Heart right ventricle (tissue), 16 donors: Measurements from ENCODE around the gene SP100. TPM values are rescaled to one million over a fixed set of nuclear protein-coding genes. Genes with fewer than 3 reads are reported as not detected.

Experiments
- ATAC-seq, 8 donors: fragments of 200-7000 bp; cut with Tn5 transposase; one replicate each; pipeline ENCODE4 v1.9.1; 2020; ENCODE audit warnings: mild to moderate bottlenecking in 8 of 8, moderate library complexity in 8 of 8, moderate number of reproducible peaks in 1 of 8
- DNase-seq, 2 donors: peaks; one replicate each; pipeline ENCODE4 v3.0.0-alpha.2; 2020
- H3K27ac ChIP-seq, 10 donors: fragments of 200-600 bp; sonication (generic) in 2 of 10; one replicate each; pipeline versions ENCODE4 v1.5.0 to v1.8.0; 2020 to 2022; ENCODE audit warnings: mild to moderate bottlenecking in 3 of 10
- H3K27me3 ChIP-seq, 7 donors: fragments of 200-600 bp; one replicate each; pipeline ENCODE4 v1.8.0; 2021 to 2022; ENCODE audit warnings: mild to moderate bottlenecking in 2 of 7
- H3K36me3 ChIP-seq, 9 donors: fragments of 200-600 bp; sonication (generic) in 1 of 9; one replicate each; pipeline versions ENCODE4 v1.5.0 to v1.8.0; 2020 to 2022; ENCODE audit warnings: mild to moderate bottlenecking in 2 of 9
- H3K4me1 ChIP-seq, 9 donors: fragments of 200-600 bp; sonication (generic) in 1 of 9; one replicate each; pipeline versions ENCODE4 v1.5.0 to v1.8.0; 2020 to 2022; ENCODE audit warnings: mild to moderate bottlenecking in 4 of 9
- H3K4me3 ChIP-seq, 10 donors: fragments of 200-600 bp; sonication (generic) in 2 of 10; one replicate each; pipeline versions ENCODE4 v1.5.0 to v1.8.0; 2020 to 2022; ENCODE audit warnings: mild to moderate bottlenecking in 7 of 10, moderate library complexity in 2 of 10
- H3K9me3 ChIP-seq, 11 donors: fragments of 200-600 bp in 10 of 11; sonication (generic) in 2 of 11; one replicate each; pipeline versions ENCODE4 v1.5.0 to v1.8.0; 2013 to 2022; ENCODE audit warnings: mild to moderate bottlenecking in 2 of 11, control low read depth in 1 of 11, moderate library complexity in 1 of 11
- CTCF ChIP-seq, 9 donors: fragments of 200-600 bp; sonication (generic) in 2 of 9; IDR thresholded peaks; one replicate each; pipeline versions ENCODE4 v1.5.0 to v1.8.0; 2021 to 2022; ENCODE audit warnings: antibody characterized with exemption in 9 of 9, mild to moderate bottlenecking in 5 of 9, moderate library complexity in 1 of 9
- WGBS, 2 donors: extraction: QIAGEN DNeasy Blood & Tissue Kit; methylation state at CpG; one replicate each; pipeline ENCODE4 v1.1.7; 2013; ENCODE audit warnings: inconsistent platforms in 1 of 2; 5-methylcytosine and 5-hydroxymethylcytosine counted together
- intact Hi-C, 10 donors: fragments of 100-400 bp; cut with DNase I; formaldehyde crosslinking; loops; one replicate each; pipeline versions ENCODE4 v1.11.1 to v1.14.2; 2022
- polyA plus RNA-seq, 2 donors: library from polyadenylated mRNA; stranded (reverse); fragments of 200-250 nt; gene quantifications; one replicate each; pipeline ENCODE4 v1.2.3, GENCODE V29; 2013
- total RNA-seq, 10 donors: library from RNA; stranded (reverse); fragmentation: NEBNext Ultra II Directional in 3 of 10; extraction: Animal tissue kit (Norgen Biotek cat#: 25700) in 3 of 10; gene quantifications; one replicate each; pipeline versions ENCODE4 v1.2.1 to v1.2.4, GENCODE V29; 2021 to 2023
- donor health status: Arrhythmogenic right ventricular cardiomyopathy.
- donor health status: ischemic (EF 13 %, LVEDD 7.1; RV severe dilation, severe dysfunction).
- donor health status: healthy with polysubstance abuse.
- donor health status: DM: no; HTN: yes; CAD: no.
- donor health status: DM: no; HTN: no; CAD: no.
- donor health status: ischemic (EF 25% LVEDD 6.9; RV normal size, moderate dysfunction).
- donor health status: ischemic (EF 25% LVEDD 5.7; RV mildly dilated, moderate dysfunction).
- donor health status: healthy.
- donor health status: DM: yes; HTN: yes; CAD: no.
- donor health status: Ischemic cardiomyopathy.
- donor health status: ischemic (EF 35%, LVEDD 5.7; RV mildly dilated, moderate dysfunction).
- donor health status: nonischemic (EF 11% LVEDD 7.7; RV severe dilation, severe dysfunction).
- donor health status: DM: yes; HTN: yes; CAD: no.
- donor health status: PGD.
- donor health status: ischemic (EF 29% LVEDD 5.4; RV normal size, mild dysfunction).
- donor health status: nonischemic (EF 23%, LVEDD 6.1; RV moderate dilation, normal function).

SP100 gene
- total and polyA plus RNA-seq, 12 donors: 20.3 to 123 (median 57.7) TPM

GRCh38 chr2:230419181-230419580 is 3.2 kb downstream of the SP100 start:
- Histone ChIP-seq H3K27me3 (no peaks in the 10 kb centered on the region), H3K4me3 (peak overlapping the region in 5 of 10 donors; percentile 62 to 70 (median 65)), H3K36me3 (peaks cover 0 to 35% (median 0%) of the 10 kb centered on the region in 9 donors), H3K27ac (peak overlapping the region in 4 of 10 donors; percentile 92 to 98 (median 98)), H3K4me1 (peaks cover 5 to 88% (median 68%) of the 10 kb centered on the region in 9 donors), H3K9me3 (no peaks in the 10 kb centered on the region)
- 80 to 83% methylated on average over 4 of the region's 4 CpGs for WGBS, 2 donors
- intact Hi-C loops: loop anchor here in 2 of 10 donors (5.0 to 10.0 kb wide), 2 partner anchors 92 to 194 kb away; partner anchors contain the start of genes SP140 (in 1 of the 2) and SP140L (in 1 of the 2)
- TF ChIP-seq CTCF (IDR thresholded peaks at IDR 0.05): no peak
- no peak for DNase-seq
- no peak for ATAC-seq

GRCh38 chr2:230422149-230422548 is 6.1 kb downstream of the SP100 start:
- no peak for TF ChIP-seq CTCF (IDR thresholded peaks at IDR 0.05)
- H3K27ac ChIP-seq: peak overlapping the region in 1 of 10 donors; percentile 5
- 76 to 78% methylated on average over 4 of the region's 4 CpGs for WGBS, 2 donors
- H3K4me3 ChIP-seq: no peak overlapping the region
- H3K9me3 ChIP-seq: no peaks in the 10 kb centered on the region
- peaks cover 2 to 98% (median 72%) of the 10 kb centered on the region in 9 donors for H3K4me1 ChIP-seq
- intact Hi-C loops: no loop called here
- DNase-seq (no peak), ATAC-seq (no peak)
- peaks cover 0 to 50% (median 0%) of the 10 kb centered on the region in 9 donors for H3K36me3 ChIP-seq
- H3K27me3 ChIP-seq: no peaks in the 10 kb centered on the region

GRCh38 chr2:230423851-230424458 is 8.0 kb downstream of the SP100 start:
- no peak for TF ChIP-seq CTCF (IDR thresholded peaks at IDR 0.05)
- Histone ChIP-seq H3K9me3 (peaks cover 0 to 8% (median 3%) of the 10 kb centered on the region in 11 donors), H3K4me1 (peaks cover 2 to 80% (median 56%) of the 10 kb centered on the region in 9 donors), H3K36me3 (peaks cover 0 to 64% (median 0%) of the 10 kb centered on the region in 9 donors), H3K4me3 (no peak overlapping the region), H3K27ac (peak overlapping the region in 4 of 10 donors; percentile 2 to 25 (median 15)), H3K27me3 (no peaks in the 10 kb centered on the region)
- ATAC-seq (peak in 4 of 8 donors; percentile 22 to 44 (median 35)), DNase-seq (no peak)
- intact Hi-C loops: no loop called here
- 81 to 86% methylated on average over 3 of the region's 3 CpGs for WGBS, 2 donors

- DNase-seq (no peak), ATAC-seq (no peak)
- intact Hi-C loops: no loop called here
- Histone ChIP-seq H3K4me1 (peaks cover 1 to 72% (median 42%) of the 10 kb centered on the region in 9 donors), H3K27me3 (no peaks in the 10 kb centered on the region), H3K36me3 (peaks cover 0 to 71% (median 0%) of the 10 kb centered on the region in 9 donors), H3K9me3 (peaks cover 0 to 21% (median 9%) of the 10 kb centered on the region in 11 donors), H3K4me3 (no peak overlapping the region), H3K27ac (no peak overlapping the region)
- 69 to 90% methylated on average over 1 of the region's 1 CpG for WGBS, 2 donors
- no peak for TF ChIP-seq CTCF (IDR thresholded peaks at IDR 0.05)
Observed at GRCh38 chr2:230425377-230425776, 9.4 kb downstream of the SP100 start.
